Liver (tissue), 9 donors: ENCODE data around the gene GLRX3. TPM values are rescaled to one million over a fixed set of nuclear protein-coding genes. Genes with fewer than 3 reads are reported as not detected.
A peak's percentile ranks its signal among the peaks of the same experiment; 100 is the strongest.
"Not testable (repeated sequence)": the region's sequence is repeated elsewhere in the genome, so short reads cannot be mapped to it uniquely, and the experiment has no call there.

ENCODE experiments used
- DNase-seq: peaks from one replicate; pipeline ENCODE4 v3.0.0-alpha.2; 2017; ENCODE audit warnings: low spot score
- H3K27ac ChIP-seq, 2 donors: one replicate each; pipeline ENCODE4 v1.7.0; 2013; ENCODE audit warnings: inconsistent platforms in 2 of 2, low read length in 2 of 2, control low read depth in 1 of 2, low read depth in 1 of 2, mild to moderate bottlenecking in 1 of 2
- H3K27me3 ChIP-seq, 4 donors: one replicate each; pipeline versions ENCODE4 v1.6.1 to v1.7.0; 2013; ENCODE audit warnings: low read length in 3 of 4, inconsistent platforms in 1 of 4, mild to moderate bottlenecking in 1 of 4, moderate library complexity in 1 of 4; ENCODE audit not compliant: control insufficient read depth in 4 of 4, insufficient read depth in 4 of 4
- H3K36me3 ChIP-seq, 4 donors: one replicate each; pipeline versions ENCODE4 v1.6.1 to v1.7.0; 2013; ENCODE audit warnings: low read length in 3 of 4, mild to moderate bottlenecking in 3 of 4, low read depth in 1 of 4, moderate library complexity in 1 of 4; ENCODE audit not compliant: control insufficient read depth in 4 of 4, insufficient read depth in 3 of 4
- H3K4me1 ChIP-seq, 4 donors: one replicate each; pipeline versions ENCODE4 v1.6.1 to v1.7.0; 2013; ENCODE audit warnings: low read length in 3 of 4, mild to moderate bottlenecking in 3 of 4, moderate library complexity in 1 of 4; ENCODE audit not compliant: control insufficient read depth in 4 of 4, insufficient read depth in 4 of 4
- H3K4me3 ChIP-seq, 3 donors: one replicate each; pipeline versions ENCODE4 v1.6.1 to v1.7.0; 2013; ENCODE audit warnings: low read length in 3 of 3, control low read depth in 1 of 3, low read depth in 1 of 3, mild to moderate bottlenecking in 1 of 3
- H3K9ac ChIP-seq, 2 donors: one replicate each; pipeline ENCODE4 v1.7.0; 2013; ENCODE audit warnings: low read length in 2 of 2, mild to moderate bottlenecking in 2 of 2, moderate library complexity in 2 of 2, control low read depth in 1 of 2, low read depth in 1 of 2
- H3K9me3 ChIP-seq, 4 donors: one replicate each; pipeline versions ENCODE4 v1.6.1 to v1.7.0; 2013; ENCODE audit warnings: low read length in 3 of 4; ENCODE audit not compliant: control insufficient read depth in 4 of 4
- ATF3 ChIP-seq: IDR thresholded peaks from 2 replicates; pipeline ENCODE4 v1.6.1; 2016; ENCODE audit warnings: antibody characterized with exemption
- CTCF ChIP-seq: fragments of 150-350 bp; IDR thresholded peaks from 2 replicates; pipeline ENCODE4 v1.5.1; 2017; ENCODE audit warnings: improper control_type of control experiment, low read depth, low read length; ENCODE audit not compliant: missing input control
- EGR1 ChIP-seq, 2 donors: IDR thresholded peaks; 2 replicates each; pipeline ENCODE4 v1.6.1; 2016 to 2018; ENCODE audit warnings: antibody characterized with exemption in 2 of 2, low read depth in 2 of 2
- FOXA1 ChIP-seq: IDR thresholded peaks from 2 replicates; pipeline ENCODE4 v1.6.1; 2016; ENCODE audit warnings: antibody characterized with exemption
- FOXA2 ChIP-seq: IDR thresholded peaks from 2 replicates; pipeline ENCODE4 v1.6.1; 2016; ENCODE audit warnings: antibody characterized with exemption
- GABPA ChIP-seq, 2 donors: IDR thresholded peaks in 1 of 2; conservative IDR thresholded peaks in 1 of 2; 2 replicates each; pipeline ENCODE4 v1.6.1; 2016; ENCODE audit warnings: antibody characterized with exemption in 2 of 2, mild to moderate bottlenecking in 1 of 2, moderate library complexity in 1 of 2
- HNF4G ChIP-seq: IDR thresholded peaks from 2 replicates; pipeline ENCODE4 v1.6.1; 2016; ENCODE audit warnings: antibody characterized with exemption
- JUND ChIP-seq, 2 donors: IDR thresholded peaks; 2 replicates each; pipeline ENCODE4 v1.6.1; 2016; ENCODE audit warnings: antibody characterized with exemption in 2 of 2
- MAX ChIP-seq: IDR thresholded peaks from 2 replicates; pipeline ENCODE4 v1.6.1; 2016; ENCODE audit warnings: antibody characterized with exemption
- NR2F2 ChIP-seq: IDR thresholded peaks from 2 replicates; pipeline ENCODE4 v1.6.1; 2016; ENCODE audit warnings: antibody characterized with exemption
- RAD21 ChIP-seq, 2 donors: IDR thresholded peaks; 2 replicates each; pipeline ENCODE4 v1.6.1; 2016; ENCODE audit warnings: antibody characterized with exemption in 2 of 2, mild to moderate bottlenecking in 2 of 2
- REST ChIP-seq: IDR thresholded peaks from 2 replicates; pipeline ENCODE4 v1.6.1; 2016; ENCODE audit warnings: antibody characterized with exemption, mild to moderate bottlenecking
- SP1 ChIP-seq: IDR thresholded peaks from 2 replicates; pipeline ENCODE4 v1.6.1; 2018; ENCODE audit warnings: antibody characterized with exemption, mild to moderate bottlenecking
- TAF1 ChIP-seq: conservative IDR thresholded peaks from 2 replicates; pipeline ENCODE4 v1.6.1; 2016; ENCODE audit warnings: antibody characterized with exemption, mild to moderate bottlenecking
- YY1 ChIP-seq: IDR thresholded peaks from 2 replicates; pipeline ENCODE4 v1.6.1; 2016; ENCODE audit warnings: antibody characterized with exemption, mild to moderate bottlenecking
- ZBTB33 ChIP-seq: IDR thresholded peaks from 2 replicates; pipeline ENCODE4 v1.6.1; 2016; ENCODE audit warnings: antibody characterized with exemption
- WGBS: extraction: QIAGEN DNeasy Blood & Tissue Kit; methylation state at CpG from one replicate; pipeline ENCODE4 v1.1.7; 2013; 5-methylcytosine and 5-hydroxymethylcytosine counted together
- polyA plus RNA-seq, 2 donors: library from polyadenylated mRNA; stranded (reverse) in 1 of 2; unstranded in 1 of 2; fragments of 200-250 nt in 1 of 2; fragments of >200 nt in 1 of 2; fragmentation: Nextera tagmentation in 1 of 2; extraction: Ambion mirVana in 1 of 2; gene quantifications; one replicate each; pipeline versions ENCODE4 v1.2.1 to v1.2.3, GENCODE V29; 2013 to 2015
- total RNA-seq, 2 donors: library from RNA; depleted of rRNA; stranded (reverse); fragments of >200 nt; gene quantifications; one replicate each; pipeline ENCODE4 v1.2.3, GENCODE V29; 2014
- donor health status: healthy.
- donor health status: healthy.
- donor health status: healthy.
- donor health status: healthy.
- donor health status: healthy.

GLRX3 gene
- total and polyA plus RNA-seq, 4 donors, result 24.0 to 34.0 (median 28.5) TPM

GRCh38 chr10:130105724-130106123 is 30.5 kb upstream of the GLRX3 start:
- Histone ChIP-seq H3K4me3 (no peak overlapping the region), H3K4me1 (peaks cover 3 to 16% (median 13%) of the 10 kb centered on the region in 4 donors), H3K9ac (no peak overlapping the region), H3K9me3 (no peaks in the 10 kb centered on the region), H3K27ac (no peak overlapping the region), H3K36me3 (no peaks in the 10 kb centered on the region), H3K27me3 (no peaks in the 10 kb centered on the region)
- TF ChIP-seq FOXA1, result no peak
- TF ChIP-seq HNF4G, result no peak
- TF ChIP-seq CTCF, result no peak
- no peak for TF ChIP-seq SP1
- no peak for TF ChIP-seq EGR1 (IDR thresholded peaks at IDR 0.05; ENCODE audit: low read depth in 2 of 2)
- no peak for TF ChIP-seq YY1
- TF ChIP-seq GABPA (IDR thresholded peaks at IDR 0.05 in 1 of 2, conservative IDR thresholded peaks at IDR 0.05 in 1 of 2), result no peak
- TF ChIP-seq MAX, result no peak
- no peak for TF ChIP-seq FOXA2
- WGBS, result 87% methylated on average over 24 of the region's 24 CpGs
- DNase-seq, result no peak

GRCh38 chr10:130108146-130108545 is 28.0 kb upstream of the GLRX3 start:
- H3K27me3 ChIP-seq, H3K9ac ChIP-seq, DNase-seq, H3K9me3 ChIP-seq, H3K27ac ChIP-seq, H3K36me3 ChIP-seq, H3K4me3 ChIP-seq: not testable (repeated sequence)
- peaks cover 3 to 25% (median 17%) of the 10 kb centered on the region in 4 donors for H3K4me1 ChIP-seq
- WGBS, result 86% methylated on average over 8 of the region's 8 CpGs

- Histone ChIP-seq H3K4me1 (peaks cover 3 to 25% (median 17%) of the 10 kb centered on the region in 4 donors), H3K9ac (no peak overlapping the region)
Measured at GRCh38 chr10:130108934-130109604, 27.1 kb upstream of the GLRX3 start.

More at GRCh38 chr10:130108934-130109604, 27.1 kb upstream of the GLRX3 start:
- H3K4me3 ChIP-seq, result peak overlapping the region in 1 of 3 donors; percentile 83
- 69% methylated on average over 6 of the region's 6 CpGs for WGBS
- H3K27ac ChIP-seq, result no peak overlapping the region
- H3K9me3 ChIP-seq, result no peaks in the 10 kb centered on the region
- no peaks in the 10 kb centered on the region for H3K36me3 ChIP-seq
- DNase-seq, result no peak
- TF ChIP-seq EGR1 (IDR thresholded peaks at IDR 0.05; ENCODE audit: low read depth in 2 of 2) (no peak), CTCF (no peak), YY1 (no peak), FOXA2 (no peak), ATF3 (no peak), ZBTB33 (no peak), JUND (IDR thresholded peaks at IDR 0.05) (no peak), HNF4G (no peak), NR2F2 (no peak), FOXA1 (no peak), TAF1 (no peak), SP1 (no peak), MAX (no peak), REST (no peak), RAD21 (IDR thresholded peaks at IDR 0.05) (no peak), GABPA (IDR thresholded peaks at IDR 0.05 in 1 of 2, conservative IDR thresholded peaks at IDR 0.05 in 1 of 2) (no peak)
- H3K27me3 ChIP-seq, result no peaks in the 10 kb centered on the region
